Fibroblast of pulmonary artery (primary cell): ENCODE measurements around the gene DECR2.

Experiments
- DNase-seq: peaks from one replicate; pipeline ENCODE4 v3.0.0-alpha.2; 2010; ENCODE audit warnings: low read depth
- H3K4me3 ChIP-seq: replicated peaks from 2 replicates; pipeline ENCODE4 v1.5.1; 2011; ENCODE audit warnings: low read depth, mild to moderate bottlenecking, control low read depth, low read length, moderate library complexity
- TF ChIP-seq, protein P1 (sequence below): IDR thresholded peaks from 2 replicates; pipeline ENCODE4 v1.5.1; 2011; ENCODE audit warnings: mild to moderate bottlenecking, control low read depth, low read length, inconsistent platforms; ENCODE audit errors: missing control alignments

Gene DECR2

DNA sequence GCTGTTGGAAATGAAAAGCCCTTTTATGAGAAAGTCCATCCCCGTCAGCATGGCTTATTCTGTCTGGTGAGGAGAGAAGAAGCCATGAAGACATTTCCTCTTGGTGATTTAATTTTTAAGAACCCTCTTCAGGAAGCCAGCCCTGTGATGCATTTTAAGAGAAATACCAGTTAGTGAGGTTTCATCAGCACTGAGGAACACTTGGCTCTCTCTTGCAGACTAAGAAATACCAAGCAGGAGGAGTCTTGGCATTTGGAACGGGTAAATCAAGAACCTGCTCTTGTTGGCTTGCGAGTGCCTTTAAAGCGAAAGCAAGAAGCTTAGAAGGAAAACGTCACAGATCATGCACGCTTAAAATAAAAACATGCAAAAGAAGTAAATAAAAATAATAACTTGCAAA is 41.3 kb downstream of the DECR2 start:
- no peak overlapping the region for H3K4me3 ChIP-seq
- no peak for DNase-seq
- TF ChIP-seq, protein P1, sequence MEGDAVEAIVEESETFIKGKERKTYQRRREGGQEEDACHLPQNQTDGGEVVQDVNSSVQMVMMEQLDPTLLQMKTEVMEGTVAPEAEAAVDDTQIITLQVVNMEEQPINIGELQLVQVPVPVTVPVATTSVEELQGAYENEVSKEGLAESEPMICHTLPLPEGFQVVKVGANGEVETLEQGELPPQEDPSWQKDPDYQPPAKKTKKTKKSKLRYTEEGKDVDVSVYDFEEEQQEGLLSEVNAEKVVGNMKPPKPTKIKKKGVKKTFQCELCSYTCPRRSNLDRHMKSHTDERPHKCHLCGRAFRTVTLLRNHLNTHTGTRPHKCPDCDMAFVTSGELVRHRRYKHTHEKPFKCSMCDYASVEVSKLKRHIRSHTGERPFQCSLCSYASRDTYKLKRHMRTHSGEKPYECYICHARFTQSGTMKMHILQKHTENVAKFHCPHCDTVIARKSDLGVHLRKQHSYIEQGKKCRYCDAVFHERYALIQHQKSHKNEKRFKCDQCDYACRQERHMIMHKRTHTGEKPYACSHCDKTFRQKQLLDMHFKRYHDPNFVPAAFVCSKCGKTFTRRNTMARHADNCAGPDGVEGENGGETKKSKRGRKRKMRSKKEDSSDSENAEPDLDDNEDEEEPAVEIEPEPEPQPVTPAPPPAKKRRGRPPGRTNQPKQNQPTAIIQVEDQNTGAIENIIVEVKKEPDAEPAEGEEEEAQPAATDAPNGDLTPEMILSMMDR = no peak

DNA sequence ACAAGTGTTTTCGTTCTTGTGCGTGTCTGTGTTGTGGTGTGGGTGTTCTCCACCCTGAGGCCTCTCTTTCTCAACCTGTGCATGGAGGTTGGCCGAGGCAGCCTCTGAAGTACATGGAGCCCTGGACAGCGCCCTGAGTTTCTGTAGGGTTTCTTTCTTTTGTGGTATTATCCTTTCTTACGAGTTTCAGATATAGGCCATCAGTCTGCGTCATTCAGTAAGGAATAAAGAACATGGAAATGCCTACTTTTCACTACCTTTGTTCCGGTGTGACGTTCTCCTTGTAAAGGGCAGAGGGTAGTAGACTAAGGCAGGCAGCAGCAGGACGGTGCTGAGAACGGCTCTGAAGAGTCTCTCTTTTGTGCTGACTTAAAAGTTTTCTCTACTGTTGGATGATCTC is 42.3 kb downstream of the DECR2 start:
- no peak overlapping the region for H3K4me3 ChIP-seq
- DNase-seq = no peak
- TF ChIP-seq, protein P1 = no peak

DNA sequence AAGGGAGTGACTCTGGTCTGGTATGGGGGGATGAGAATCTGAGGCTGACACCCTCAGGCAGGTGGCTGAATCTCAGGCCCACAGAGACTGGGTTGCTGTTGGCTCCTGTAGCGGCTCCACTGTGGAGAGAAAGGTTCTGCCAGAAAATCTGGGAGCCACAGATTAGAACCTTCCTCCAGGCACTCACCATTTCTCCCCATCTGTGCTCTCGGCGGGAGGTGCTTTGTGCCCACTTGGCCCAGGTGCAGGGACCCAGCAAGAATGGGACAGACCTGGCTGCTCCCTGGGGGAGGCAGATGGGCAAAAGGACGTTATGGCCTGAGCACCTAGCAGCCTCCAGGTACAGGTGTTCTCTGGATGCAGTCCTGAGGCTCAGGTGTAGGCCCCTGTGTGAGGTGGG is 43.9 kb downstream of the DECR2 start:
- TF ChIP-seq, protein P1 = no peak
- H3K4me3 ChIP-seq = no peak overlapping the region
- no peak for DNase-seq

DNA sequence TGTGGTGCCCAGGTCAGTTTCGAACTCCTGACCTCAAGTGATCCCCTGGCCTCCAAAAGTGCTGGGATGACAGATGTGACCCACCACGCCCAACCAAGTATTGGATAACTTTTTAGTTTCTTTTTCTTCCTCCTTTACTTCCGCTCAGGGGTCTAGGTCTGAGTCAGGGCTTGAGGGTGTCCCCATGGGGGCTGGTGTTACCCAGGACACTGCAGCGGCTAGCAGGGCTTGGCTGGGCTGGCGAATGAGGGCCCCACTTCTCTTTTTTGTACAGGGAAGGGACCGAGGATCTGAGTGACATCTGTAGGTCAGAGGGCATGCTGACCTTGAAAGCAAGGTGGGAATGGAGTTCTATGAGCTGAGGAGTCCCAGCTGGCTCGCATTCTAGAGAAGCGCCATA is 48.7 kb downstream of the DECR2 start:
- TF ChIP-seq, protein P1 = no peak
- DNase-seq = no peak
- H3K4me3 ChIP-seq = no peak overlapping the region

DNA sequence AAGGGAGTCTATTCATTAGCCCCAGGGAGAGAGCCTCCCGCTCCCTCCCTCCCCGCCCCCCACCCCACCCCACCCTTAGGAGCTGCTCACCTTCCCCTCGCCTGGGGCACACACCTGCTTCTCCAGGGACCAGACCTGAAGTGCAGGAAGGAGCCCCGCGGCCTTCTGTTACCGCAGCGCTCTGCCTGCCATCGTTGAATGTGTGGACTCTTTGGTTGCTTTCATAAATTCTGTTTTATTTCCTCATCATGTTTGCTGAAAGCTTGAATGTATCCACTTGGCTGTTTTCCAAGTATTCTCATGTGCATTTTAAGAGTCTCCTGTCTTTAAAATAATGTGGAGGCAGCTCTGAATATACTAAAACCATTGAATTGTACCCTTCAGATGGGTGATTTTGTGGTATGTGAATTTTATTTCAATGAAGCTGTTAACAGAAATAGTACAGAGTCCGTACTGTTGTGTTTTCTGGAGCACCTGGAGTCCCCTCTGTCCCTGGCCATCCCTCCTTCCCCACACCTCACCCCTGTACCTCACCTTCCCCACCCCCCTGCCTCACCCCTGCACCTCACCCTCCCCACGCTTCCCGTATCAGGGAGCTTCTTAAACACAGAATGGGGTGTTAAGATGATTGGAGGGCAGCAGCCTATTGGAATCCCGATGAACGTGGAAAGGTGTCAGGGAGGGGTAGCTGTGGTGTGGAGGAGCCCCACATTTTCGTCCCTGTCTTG is 49.3 kb downstream of the DECR2 start:
- TF ChIP-seq, protein P1 = no peak
- no peak overlapping the region for H3K4me3 ChIP-seq
- peak; percentile 18 for DNase-seq

DNA sequence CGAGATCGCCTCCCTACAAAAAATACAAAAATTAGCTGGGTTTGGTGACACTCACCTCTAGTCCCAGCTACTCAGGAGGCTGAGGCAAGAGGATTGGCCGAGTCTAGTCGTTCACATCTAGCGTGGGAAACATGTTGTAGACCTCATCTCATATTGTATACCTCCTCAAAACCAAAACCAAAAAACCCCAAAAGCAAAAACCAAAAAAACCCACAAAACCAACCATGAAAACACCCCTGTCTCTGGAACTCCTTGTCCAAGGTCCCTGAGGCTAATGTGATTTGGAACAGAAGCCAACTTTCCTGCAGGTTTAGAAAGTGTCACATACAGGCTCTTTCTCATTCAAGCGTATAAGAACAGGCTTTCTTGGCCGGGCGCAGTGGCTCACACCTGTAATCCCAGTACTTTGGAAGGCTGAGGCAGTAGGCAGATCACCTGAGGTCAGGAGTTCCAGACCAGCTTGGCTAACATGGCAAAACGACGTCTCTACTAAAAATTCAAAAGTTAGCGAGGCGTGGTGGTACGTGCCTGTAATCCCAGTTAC is 52.8 kb downstream of the DECR2 start:
- H3K4me3 ChIP-seq = no peak overlapping the region
- no peak for DNase-seq
- TF ChIP-seq, protein P1 = no peak

DNA sequence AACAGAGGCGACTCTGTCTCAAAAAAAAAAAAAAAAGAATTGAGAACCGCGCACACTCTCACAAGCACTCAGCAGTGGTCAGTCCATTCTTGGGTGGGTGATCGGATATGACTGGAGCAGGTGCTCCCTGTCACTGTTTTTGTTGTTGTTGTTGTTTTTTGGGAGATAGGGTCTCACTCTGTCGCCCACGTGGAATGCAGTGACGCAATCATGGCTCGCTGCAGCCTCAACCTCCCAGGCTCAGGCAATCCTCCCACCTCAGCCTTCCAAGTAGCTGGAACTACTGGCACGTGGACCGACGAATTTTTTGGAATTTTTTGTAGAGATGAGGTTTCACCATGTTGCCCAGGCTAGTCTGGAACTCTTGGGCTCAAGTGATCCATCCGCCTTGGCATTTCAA is 53.8 kb downstream of the DECR2 start:
- no peak for DNase-seq
- TF ChIP-seq, protein P1 = no peak
- no peak overlapping the region for H3K4me3 ChIP-seq
